IMR-90 (cell line): ENCODE data around the gene SIGLEC9. TPM values are rescaled to one million over a fixed set of nuclear protein-coding genes. Genes with fewer than 3 reads are reported as not detected.
A peak's percentile ranks its signal among the peaks of the same experiment; 100 is the strongest.

ENCODE experiments used
- ATAC-seq: fragments of 200-7000 bp; cut with Tn5 transposase; 2 replicates; pipeline ENCODE4 v1.9.1; 2020; ENCODE audit warnings: low read depth, mild to moderate bottlenecking, moderate library complexity
- BruUV-seq: library from RNA; stranded (reverse); fragments of 400-500 nt; replicated peaks from 2 replicates; lab custom pipeline; 2021; lab: Mats Ljungman, UMichigan
- CTCF ChIA-PET: fragments of 300-600 bp; formaldehyde crosslinking; extraction: SDS; loops from one replicate; lab custom pipeline; 2021; ENCODE audit warnings: antibody characterized with exemption; lab: Yijun Ruan, JAX
- POLR2A ChIA-PET: fragments of 300-600 bp; sonication (Branson Sonifier 250); formaldehyde crosslinking; loops from one replicate; lab custom pipeline; 2022; ENCODE audit warnings: antibody characterized with exemption; ENCODE audit not compliant: unreplicated experiment; lab: Charles Lee
- DNase-seq: peaks from one replicate; pipeline ENCODE4 v3.0.0; 2013
- H2AFZ ChIP-seq: replicated peaks from 2 replicates; pipeline ENCODE3; 2013; ENCODE audit warnings: low read length, mild to moderate bottlenecking; ENCODE audit not compliant: poor library complexity
- H2AK5ac ChIP-seq: 2 replicates; pipeline ENCODE4 v1.6.1; 2013; ENCODE audit warnings: low read depth, low read length, inconsistent platforms
- H2AK9ac ChIP-seq: replicated peaks from 2 replicates; pipeline ENCODE3; 2013; ENCODE audit warnings: mild to moderate bottlenecking, low read depth, low read length, moderate library complexity; ENCODE audit not compliant: poor library complexity
- H2BK120ac ChIP-seq: 2 replicates; pipeline ENCODE4 v1.6.1; 2013; ENCODE audit warnings: low read depth, low read length, inconsistent platforms
- H2BK15ac ChIP-seq: 3 replicates; pipeline ENCODE4 v1.6.1; 2013; ENCODE audit warnings: low read depth, low read length, inconsistent platforms
- H2BK20ac ChIP-seq: 2 replicates; pipeline ENCODE4 v1.6.1; 2013; ENCODE audit warnings: low read depth, mild to moderate bottlenecking, inconsistent platforms, low read length, moderate library complexity
- H2BK5ac ChIP-seq: 2 replicates; pipeline ENCODE4 v1.6.1; 2013; ENCODE audit warnings: mild to moderate bottlenecking, low read depth, low read length, inconsistent platforms; ENCODE audit not compliant: poor library complexity, severe bottlenecking
- H3K14ac ChIP-seq: replicated peaks from 2 replicates; pipeline ENCODE4 v1.6.1; 2013; ENCODE audit warnings: low read depth, low read length, inconsistent platforms
- H3K18ac ChIP-seq: 2 replicates; pipeline ENCODE4 v1.6.1; 2013; ENCODE audit warnings: low read depth, low read length, control low read depth
- H3K23ac ChIP-seq: 2 replicates; pipeline ENCODE4 v1.6.1; 2013; ENCODE audit warnings: low read depth, low read length, inconsistent platforms
- H3K27ac ChIP-seq: 2 replicates; pipeline ENCODE4 v1.5.1; 2013; ENCODE audit warnings: mild to moderate bottlenecking, control low read depth, low read length; ENCODE audit not compliant: insufficient read depth
- H3K27me3 ChIP-seq: 2 replicates; pipeline ENCODE4 v1.6.1; 2013; ENCODE audit warnings: low read length; ENCODE audit not compliant: control insufficient read depth, insufficient read depth
- H3K36me3 ChIP-seq: 2 replicates; pipeline ENCODE4 v1.6.1; 2013; ENCODE audit warnings: low read length, mixed read lengths; ENCODE audit not compliant: control insufficient read depth, insufficient read depth
- H3K4ac ChIP-seq: 2 replicates; pipeline ENCODE4 v1.6.1; 2013; ENCODE audit warnings: low read depth, low read length, inconsistent platforms
- H3K4me1 ChIP-seq: 2 replicates; pipeline ENCODE4 v1.6.1; 2013; ENCODE audit warnings: low read length, mixed read lengths; ENCODE audit not compliant: control insufficient read depth, insufficient read depth
- H3K4me2 ChIP-seq: 2 replicates; pipeline ENCODE4 v1.6.1; 2013; ENCODE audit warnings: low read depth, mild to moderate bottlenecking, control low read depth, low read length, moderate library complexity
- H3K4me3 ChIP-seq: 2 replicates; pipeline ENCODE4 v1.5.1; 2013; ENCODE audit warnings: low read depth, mild to moderate bottlenecking, control low read depth, low read length, moderate library complexity; ENCODE audit not compliant: insufficient read depth
- H3K56ac ChIP-seq: 2 replicates; pipeline ENCODE4 v1.6.1; 2013; ENCODE audit warnings: low read length, inconsistent platforms; ENCODE audit not compliant: insufficient read depth; ENCODE audit errors: extremely low read depth
- H3K79me1 ChIP-seq, 2 experiments: 2 replicates each; pipeline ENCODE4 v1.6.1; 2013; ENCODE audit warnings: low read length in 2 of 2, inconsistent platforms in 1 of 2, low read depth in 1 of 2
- H3K9ac ChIP-seq: 2 replicates; pipeline ENCODE4 v1.6.1; 2013; ENCODE audit warnings: low read depth, low read length, control low read depth
- H3K9me1 ChIP-seq: 2 replicates; pipeline ENCODE4 v1.6.1; 2013; ENCODE audit warnings: low read length, inconsistent platforms; ENCODE audit not compliant: insufficient read depth
- H3K9me3 ChIP-seq: 2 replicates; pipeline ENCODE4 v1.6.1; 2013; ENCODE audit warnings: low read length; ENCODE audit not compliant: control insufficient read depth, insufficient read depth
- H4K20me1 ChIP-seq: 2 replicates; pipeline ENCODE4 v1.6.1; 2013; ENCODE audit warnings: low read length, inconsistent platforms; ENCODE audit not compliant: insufficient read depth
- H4K5ac ChIP-seq: 2 replicates; pipeline ENCODE4 v1.6.1; 2013; ENCODE audit warnings: mild to moderate bottlenecking, low read depth, low read length, control low read depth
- H4K8ac ChIP-seq, 2 experiments: 2 replicates each; pipeline ENCODE4 v1.6.1; 2013; ENCODE audit warnings: low read depth in 2 of 2, low read length in 2 of 2, control low read depth in 1 of 2, inconsistent platforms in 1 of 2
- H4K91ac ChIP-seq: 2 replicates; pipeline ENCODE4 v1.6.1; 2013; ENCODE audit warnings: low read depth, low read length, inconsistent platforms; ENCODE audit not compliant: insufficient read depth
- CEBPB ChIP-seq: IDR thresholded peaks from 2 replicates; pipeline ENCODE4 v1.6.1; 2012; ENCODE audit warnings: low read depth, low read length, improper control_type of control experiment
- MAFK ChIP-seq: IDR thresholded peaks from 2 replicates; pipeline ENCODE4 v1.6.1; 2012; ENCODE audit warnings: low read depth, low read length, improper control_type of control experiment
- RCOR1 ChIP-seq: IDR thresholded peaks from 2 replicates; pipeline ENCODE4 v1.6.1; 2012; ENCODE audit warnings: mild to moderate bottlenecking, low read length, improper control_type of control experiment; ENCODE audit not compliant: insufficient replicate concordance
- WGBS, 2 experiments: methylation state at CpG; one replicate each; pipeline versions ENCODE4 v1.1.5 to v1.1.7; 2013; ENCODE audit warnings: missing lambda C conversion rate in 2 of 2; ENCODE audit not compliant: insufficient read length in 1 of 2; ENCODE audit errors: extremely low coverage in 2 of 2; 5-methylcytosine and 5-hydroxymethylcytosine counted together
- dilution Hi-C: fragments of 300-500 bp; cut with HindIII; formaldehyde crosslinking; loops from one replicate; pipeline ENCODE4 v1.14.3; 2018; ENCODE audit warnings: low sequenced_read_pairs; ENCODE audit not compliant: unreplicated experiment
- in situ Hi-C: fragments of 300-500 bp; cut with MboI; formaldehyde crosslinking; loops from 3 replicates; pipeline ENCODE4 v1.14.3; 2019; ENCODE audit warnings: low sequenced_read_pairs, inconsistent platforms, mixed read lengths
- intact Hi-C: fragments of 100-400 bp; cut with micrococcal nuclease; formaldehyde crosslinking; loops from 2 replicates; pipeline ENCODE4 v1.10.0; 2022
- polyA plus RNA-seq, 3 experiments: library from polyadenylated mRNA; depleted of rRNA; stranded (reverse); fragments of >200 nt; gene quantifications; 2 replicates each; pipeline ENCODE4 v1.2.3, GENCODE V29; 2012; ENCODE audit warnings: low replicate concordance in 1 of 3
- total RNA-seq: library from RNA; depleted of rRNA; stranded (reverse); fragments of >200 nt; gene quantifications from 2 replicates; pipeline ENCODE4 v1.2.3, GENCODE V29; 2012

The SIGLEC9 gene
- total and polyA plus RNA-seq, 2 of the 4 experiments (the other 2 are of a cell fraction): 0.03 TPM; not detected in 1

GRCh38 chr19:51101171-51101865 is 23.4 kb upstream of the SIGLEC9 start:
- Histone ChIP-seq H4K8ac (no peak overlapping the region), H2AK9ac (no peak overlapping the region), H2BK120ac (no peak overlapping the region), H3K23ac (no peak overlapping the region), H3K4me1 (no peaks in the 10 kb centered on the region), H3K56ac (no peak overlapping the region), H3K14ac (no peak overlapping the region), H3K4me2 (no peak overlapping the region), H3K4me3 (no peak overlapping the region), H4K20me1 (peaks cover 22% of the 10 kb centered on the region), H3K79me1 (peaks cover 16 to 53% of the 10 kb centered on the region in 2 experiments), H2BK15ac (no peak overlapping the region), H2AFZ (no peak overlapping the region), H3K9ac (no peak overlapping the region), H3K4ac (no peak overlapping the region), H3K9me3 (no peaks in the 10 kb centered on the region), H3K9me1 (no peaks in the 10 kb centered on the region; the same call in 1 of the 2 replicates), H3K27ac (no peak overlapping the region), H3K27me3 (no peaks in the 10 kb centered on the region), H4K91ac (no peak overlapping the region), H4K5ac (no peak overlapping the region), H2BK20ac (no peak overlapping the region), H3K36me3 (peaks cover 26% of the 10 kb centered on the region), H3K18ac (no peak overlapping the region), H2BK5ac (no peak overlapping the region), H2AK5ac (no peak overlapping the region)
- ATAC-seq (peak; percentile 33), DNase-seq (no peak)
- dilution Hi-C loops: no loop called here
- no TSS peak for BruUV-seq
- TF ChIP-seq RCOR1 (no peak), CEBPB (0 out of 2 replicates have a peak, but pooled peaks have one; percentile 3), MAFK (no peak)
- in situ Hi-C loops: no loop called here
- intact Hi-C loops: loop anchor here (10.0 kb wide), 2 partner anchors 297 to 377 kb away; partner anchors contain the start of gene CLEC11A
- CTCF ChIA-PET: no interaction called here
- POLR2A ChIA-PET: no interaction called here
- WGBS, 2 experiments: no CpG with 5 or more reads among the region's 5 CpGs
